ENCODE measurements around the gene LINC01488. TPM values are rescaled to one million over a fixed set of nuclear protein-coding genes. Genes with fewer than 3 reads are reported as not detected.
A peak's percentile ranks its signal among the peaks of the same experiment; 100 is the strongest.

LINC01488 gene
- total RNA-seq, 1 donor from 2014 or later: not detected

DNA sequence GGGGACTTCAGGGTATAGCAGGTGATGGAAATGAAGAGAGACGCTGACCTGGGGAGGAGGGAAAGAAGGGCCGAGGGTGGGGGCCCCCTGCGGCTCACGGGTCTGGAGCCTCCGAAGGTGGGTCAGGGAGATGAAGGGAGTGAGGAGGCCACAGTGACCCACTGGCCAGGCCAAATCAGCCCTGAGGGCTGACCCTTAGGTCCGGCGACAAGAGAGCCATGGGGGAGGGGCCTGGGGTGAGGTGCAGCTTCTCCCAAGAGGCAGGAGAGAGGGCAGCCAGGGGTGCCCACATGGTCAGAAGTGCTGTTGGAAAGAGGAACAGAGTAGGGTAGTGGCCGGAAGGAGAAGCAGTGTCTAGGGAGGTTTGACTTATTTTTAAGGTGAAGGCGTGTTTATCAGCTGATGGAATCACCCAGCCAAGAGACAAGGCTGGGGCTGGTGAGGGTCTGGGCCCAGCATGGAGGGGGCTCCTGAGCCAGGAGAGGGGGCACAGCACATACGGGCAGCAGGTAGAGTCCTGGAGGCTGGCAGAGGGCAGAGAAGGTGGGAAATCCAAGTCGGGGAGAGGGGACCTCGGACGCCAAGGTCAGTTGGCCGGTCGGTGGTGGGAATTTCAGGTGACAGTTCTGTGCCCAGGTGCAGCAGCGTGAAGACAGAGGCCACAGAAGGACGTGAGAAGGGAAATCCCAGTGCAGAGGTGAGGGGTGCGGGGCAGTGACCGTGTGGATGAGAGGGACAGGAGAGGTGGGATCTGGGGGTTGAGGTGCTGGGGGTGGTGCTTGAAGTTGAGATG, 49.0 kb downstream of the LINC01488 start:
- DNase-seq: no peak
- TF ChIP-seq, protein P1, sequence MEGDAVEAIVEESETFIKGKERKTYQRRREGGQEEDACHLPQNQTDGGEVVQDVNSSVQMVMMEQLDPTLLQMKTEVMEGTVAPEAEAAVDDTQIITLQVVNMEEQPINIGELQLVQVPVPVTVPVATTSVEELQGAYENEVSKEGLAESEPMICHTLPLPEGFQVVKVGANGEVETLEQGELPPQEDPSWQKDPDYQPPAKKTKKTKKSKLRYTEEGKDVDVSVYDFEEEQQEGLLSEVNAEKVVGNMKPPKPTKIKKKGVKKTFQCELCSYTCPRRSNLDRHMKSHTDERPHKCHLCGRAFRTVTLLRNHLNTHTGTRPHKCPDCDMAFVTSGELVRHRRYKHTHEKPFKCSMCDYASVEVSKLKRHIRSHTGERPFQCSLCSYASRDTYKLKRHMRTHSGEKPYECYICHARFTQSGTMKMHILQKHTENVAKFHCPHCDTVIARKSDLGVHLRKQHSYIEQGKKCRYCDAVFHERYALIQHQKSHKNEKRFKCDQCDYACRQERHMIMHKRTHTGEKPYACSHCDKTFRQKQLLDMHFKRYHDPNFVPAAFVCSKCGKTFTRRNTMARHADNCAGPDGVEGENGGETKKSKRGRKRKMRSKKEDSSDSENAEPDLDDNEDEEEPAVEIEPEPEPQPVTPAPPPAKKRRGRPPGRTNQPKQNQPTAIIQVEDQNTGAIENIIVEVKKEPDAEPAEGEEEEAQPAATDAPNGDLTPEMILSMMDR (IDR thresholded peaks at IDR 0.05): no peak
- intact Hi-C loops (cut with micrococcal nuclease): no loop called here
- Mint-ChIP-seq H3K4me1 (peaks cover 28% of the 10 kb centered on the region), H3K4me3 (peak overlapping the region; percentile 50), H3K27me3 (no peaks in the 10 kb centered on the region), H3K9me3 (no peaks in the 10 kb centered on the region), H3K27ac (no peak overlapping the region), H3K36me3 (ENCODE audit: low read depth) (no peaks in the 10 kb centered on the region)
- CTCF ChIA-PET: no interaction called here
- peak; percentile 71 for ATAC-seq (ENCODE audit: low read depth)
- POLR2A ChIA-PET: no interaction called here

DNA sequence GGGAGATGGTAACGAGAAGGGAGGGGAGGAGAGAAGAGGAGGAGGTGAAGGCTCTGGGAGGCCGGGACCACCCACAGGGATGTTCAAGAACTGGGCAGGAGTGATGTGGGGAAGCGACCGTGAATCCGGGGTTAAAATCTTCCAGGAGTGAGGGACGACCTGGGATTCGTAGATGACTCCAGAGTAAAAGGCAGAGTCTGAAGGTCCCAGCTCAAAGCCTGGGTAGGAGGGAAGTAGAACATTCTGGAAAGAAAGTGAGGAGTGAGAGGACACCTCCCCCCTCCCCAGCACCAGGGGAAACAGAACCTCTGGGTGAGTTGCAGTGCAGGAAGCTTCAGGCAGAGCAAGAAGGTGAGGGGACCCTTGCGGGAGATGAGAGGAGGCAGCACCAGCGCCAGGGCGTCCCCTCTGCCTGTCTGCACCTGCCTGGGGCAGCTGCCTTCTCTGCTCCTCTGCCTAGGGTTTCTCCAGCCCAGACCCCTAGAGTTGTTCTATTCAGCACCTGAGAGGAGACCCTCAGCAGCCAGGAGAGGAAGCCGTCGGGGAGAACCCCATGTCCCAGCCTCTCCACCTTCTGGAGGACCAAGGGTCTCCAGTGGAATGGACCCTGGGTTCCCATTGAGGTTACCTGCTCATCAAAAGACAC, 49.7 kb downstream of the LINC01488 start:
- Mint-ChIP-seq H3K9me3 (no peaks in the 10 kb centered on the region), H3K36me3 (ENCODE audit: low read depth) (no peaks in the 10 kb centered on the region), H3K4me3 (peak overlapping the region; percentile 50), H3K4me1 (peaks cover 28% of the 10 kb centered on the region), H3K27ac (no peak overlapping the region), H3K27me3 (no peaks in the 10 kb centered on the region)
- intact Hi-C loops (cut with micrococcal nuclease): no loop called here
- ChIA-PET POLR2A (no interaction called here), CTCF (no interaction called here)
- ATAC-seq (ENCODE audit: low read depth) (no peak), DNase-seq (no peak)
- TF ChIP-seq, protein P1 (IDR thresholded peaks at IDR 0.05): no peak

DNA sequence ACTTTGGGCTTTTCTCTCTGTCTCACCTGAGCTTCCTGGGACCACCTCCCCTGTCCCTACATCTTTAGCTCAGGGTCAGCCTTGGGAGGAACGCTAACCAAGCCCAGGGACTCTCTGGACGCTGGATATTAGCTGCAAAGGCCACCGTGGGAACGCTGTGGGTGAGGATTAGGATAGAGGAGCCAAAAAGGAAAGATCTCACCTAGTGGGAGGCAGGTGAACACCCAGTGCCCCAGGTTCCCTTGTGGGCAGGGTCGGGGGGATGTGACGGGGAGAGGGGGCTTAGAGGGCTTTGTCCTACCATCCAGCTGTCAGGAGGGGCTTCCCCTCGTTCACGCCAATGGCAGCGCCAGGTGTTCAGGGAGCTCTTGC, 50.2 kb downstream of the LINC01488 start:
- CTCF ChIA-PET: no interaction called here
- ATAC-seq (ENCODE audit: low read depth) (no peak), DNase-seq (no peak)
- POLR2A ChIA-PET: no interaction called here
- Mint-ChIP-seq H3K27me3 (no peaks in the 10 kb centered on the region), H3K4me3 (no peak overlapping the region), H3K9me3 (no peaks in the 10 kb centered on the region), H3K4me1 (peaks cover 28% of the 10 kb centered on the region), H3K27ac (no peak overlapping the region), H3K36me3 (ENCODE audit: low read depth) (no peaks in the 10 kb centered on the region)
- intact Hi-C loops (cut with micrococcal nuclease): no loop called here
- TF ChIP-seq, protein P1 (IDR thresholded peaks at IDR 0.05): no peak

DNA sequence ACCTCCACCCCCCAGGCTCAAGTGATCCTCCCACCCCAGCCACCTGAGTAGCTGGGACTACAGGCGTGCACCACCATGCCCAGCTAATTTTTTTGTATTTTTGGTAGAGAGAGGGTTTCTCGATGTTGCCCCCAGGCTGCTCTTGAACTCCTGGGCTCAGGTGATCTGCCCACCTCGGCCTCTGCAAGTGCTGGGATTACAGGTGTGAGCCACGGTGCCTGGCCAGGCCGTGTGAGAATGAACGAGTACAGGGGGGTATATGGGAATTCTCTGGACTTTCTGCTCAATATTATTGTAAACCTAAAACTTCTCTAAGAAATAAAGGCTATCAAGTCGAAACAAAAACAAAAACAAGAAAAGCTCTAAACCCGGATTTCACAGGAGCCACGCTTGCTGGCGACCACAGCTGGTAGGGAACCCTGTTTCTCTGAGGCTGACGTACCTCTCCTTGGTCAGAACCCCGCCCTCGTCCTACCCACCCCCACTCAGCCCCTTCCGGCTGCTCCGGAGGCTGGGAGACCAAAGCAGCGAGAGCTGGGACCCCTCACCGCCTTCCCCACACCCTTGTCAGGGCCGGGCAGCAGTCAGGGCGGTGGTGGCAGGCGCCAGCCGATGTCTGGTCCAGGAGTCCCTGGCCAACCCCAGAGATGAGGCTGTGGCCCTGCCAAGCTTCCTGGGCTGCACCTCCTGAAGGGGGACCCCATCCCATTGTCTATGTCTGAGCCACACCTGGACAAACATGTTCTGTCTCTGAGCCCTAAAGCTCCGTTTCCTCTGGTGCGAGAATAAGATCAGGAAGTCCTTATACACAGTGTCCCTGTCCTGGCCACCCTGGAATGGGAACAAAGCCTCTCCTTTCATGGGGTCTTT, 52.1 kb downstream of the LINC01488 start:
- DNase-seq (no peak), ATAC-seq (ENCODE audit: low read depth) (no peak)
- H3K9me3 Mint-ChIP-seq: no peaks in the 10 kb centered on the region
- H3K4me1 Mint-ChIP-seq: peaks cover 28% of the 10 kb centered on the region
- no peaks in the 10 kb centered on the region for H3K36me3 Mint-ChIP-seq (ENCODE audit: low read depth)
- intact Hi-C loops (cut with micrococcal nuclease): no loop called here
- ChIA-PET CTCF (no interaction called here), POLR2A (no interaction called here)
- no peaks in the 10 kb centered on the region for H3K27me3 Mint-ChIP-seq
- TF ChIP-seq, protein P1 (IDR thresholded peaks at IDR 0.05): no peak
- H3K27ac Mint-ChIP-seq: no peak overlapping the region
- H3K4me3 Mint-ChIP-seq: no peak overlapping the region

DNA sequence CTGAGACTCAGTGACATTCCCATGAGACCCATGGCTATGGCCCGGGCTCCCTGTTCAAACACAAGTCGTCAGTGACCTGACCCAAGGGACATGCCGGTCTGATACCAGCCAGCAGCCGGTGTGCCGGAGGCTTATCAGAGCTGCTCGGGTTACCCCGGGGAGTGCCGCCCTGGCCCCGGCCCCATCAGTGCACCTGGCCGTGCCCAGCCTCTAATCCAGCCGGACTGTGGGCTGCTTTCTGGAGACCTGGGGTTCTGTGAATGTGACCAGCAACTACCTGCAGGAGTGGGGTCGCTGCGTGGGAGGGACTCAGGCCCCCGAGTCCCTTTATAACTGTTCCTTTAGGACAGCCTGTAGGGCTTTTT, 52.7 kb downstream of the LINC01488 start:
- DNase-seq: no peak
- H3K36me3 Mint-ChIP-seq (ENCODE audit: low read depth): no peaks in the 10 kb centered on the region
- TF ChIP-seq, protein P1 (IDR thresholded peaks at IDR 0.05): no peak
- H3K27ac Mint-ChIP-seq: no peak overlapping the region
- CTCF ChIA-PET: no interaction called here
- POLR2A ChIA-PET: no interaction called here
- peaks cover 29% of the 10 kb centered on the region for H3K4me1 Mint-ChIP-seq
- H3K9me3 Mint-ChIP-seq: no peaks in the 10 kb centered on the region
- no peaks in the 10 kb centered on the region for H3K27me3 Mint-ChIP-seq
- ATAC-seq (ENCODE audit: low read depth): no peak
- intact Hi-C loops (cut with micrococcal nuclease): no loop called here
- H3K4me3 Mint-ChIP-seq: no peak overlapping the region
